KMS-11 (cell line): ENCODE data around the gene CLSTN1.
"Not testable (repeated sequence)": the region's sequence is repeated elsewhere in the genome, so short reads cannot be mapped to it uniquely, and the experiment has no call there.

Source experiments
- H2AFZ ChIP-seq: fragments of 200-600 bp; sonication (generic); 2 replicates; pipeline ENCODE4 v1.6.1; 2016; ENCODE audit warnings: antibody characterized with exemption, mixed run types, low read depth
- H3K27ac ChIP-seq: fragments of 200-600 bp; sonication (generic); 2 replicates; pipeline ENCODE4 v1.6.1; 2016; ENCODE audit warnings: mild to moderate bottlenecking, mixed run types
- H3K27me3 ChIP-seq: fragments of 200-600 bp; sonication (generic); 2 replicates; pipeline ENCODE4 v1.6.1; 2017; ENCODE audit warnings: mild to moderate bottlenecking, low read depth, mixed run types, moderate library complexity; ENCODE audit not compliant: insufficient read depth
- H3K36me3 ChIP-seq: fragments of 200-600 bp; sonication (generic); 2 replicates; pipeline ENCODE4 v1.6.1; 2017; ENCODE audit warnings: mild to moderate bottlenecking, mixed run types; ENCODE audit not compliant: insufficient read depth
- H3K4me1 ChIP-seq: fragments of 200-600 bp; sonication (generic); 2 replicates; pipeline ENCODE4 v1.6.1; 2016; ENCODE audit warnings: mild to moderate bottlenecking, low read depth, mixed run types; ENCODE audit not compliant: poor library complexity, severe bottlenecking
- H3K4me2 ChIP-seq: fragments of 200-600 bp; sonication (generic); 2 replicates; pipeline ENCODE4 v1.7.0; 2016; ENCODE audit warnings: mild to moderate bottlenecking, mixed run types
- H3K4me3 ChIP-seq: fragments of 200-600 bp; sonication (generic); IDR thresholded peaks from 2 replicates; pipeline ENCODE4 v1.6.1; 2017; ENCODE audit warnings: low read depth, low read length, mixed read lengths; ENCODE audit not compliant: insufficient read depth
- H3K79me2 ChIP-seq: fragments of 200-600 bp; sonication (generic); 2 replicates; pipeline ENCODE4 v1.6.1; 2016; ENCODE audit warnings: low read depth, mixed run types; ENCODE audit not compliant: insufficient read depth
- H3K9ac ChIP-seq: fragments of 200-600 bp; sonication (generic); 2 replicates; pipeline ENCODE4 v1.6.1; 2016; ENCODE audit warnings: mild to moderate bottlenecking, mixed run types
- H4K20me1 ChIP-seq: fragments of 200-600 bp; sonication (generic); 2 replicates; pipeline ENCODE4 v1.6.1; 2016; ENCODE audit warnings: mild to moderate bottlenecking, mixed run types; ENCODE audit not compliant: insufficient read depth
- CTCF ChIP-seq: fragments of 200-600 bp; sonication (generic); conservative IDR thresholded peaks from 2 replicates; pipeline ENCODE4 v1.6.1; 2017; ENCODE audit warnings: low read depth, mild to moderate bottlenecking, antibody characterized with exemption, low read length, moderate library complexity, mixed read lengths

CLSTN1 gene

DNA sequence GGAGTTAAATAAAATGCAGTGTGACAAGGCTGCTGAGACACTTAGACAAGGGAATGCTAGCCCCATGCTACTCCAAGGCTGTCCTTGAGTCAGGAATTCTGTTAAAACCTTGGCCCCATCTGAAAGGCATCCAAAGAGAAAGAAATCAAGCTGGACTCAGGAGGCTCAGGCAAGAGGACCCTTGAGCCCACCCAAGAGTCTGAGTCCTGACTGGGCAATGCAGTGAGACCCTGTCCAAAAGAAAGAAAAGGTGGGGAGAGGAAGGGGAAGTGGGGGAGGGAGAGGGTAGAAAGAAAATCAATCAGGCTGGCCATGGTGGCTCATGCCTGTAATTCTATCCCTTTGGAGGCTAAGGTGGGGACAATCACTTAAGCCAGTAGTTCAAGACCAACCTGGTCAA is 26.7 kb downstream of the CLSTN1 start:
- Histone ChIP-seq H3K36me3 (no peaks in the 10 kb centered on the region), H3K4me3 (no peak overlapping the region), H3K4me2 (no peak overlapping the region), H3K27ac (no peak overlapping the region), H3K9ac (no peak overlapping the region), H3K4me1 (peaks cover 15% of the 10 kb centered on the region), H3K79me2 (peaks cover 77% of the 10 kb centered on the region), H3K27me3 (no peaks in the 10 kb centered on the region), H2AFZ (no peak overlapping the region), H4K20me1 (0 out of 2 replicates have a peak, but pooled peaks cover 3% of the 10 kb centered on the region)
- TF ChIP-seq CTCF = no peak

- no peak overlapping the region for H3K27ac ChIP-seq
- H3K4me3 ChIP-seq = no peak overlapping the region
- H3K79me2 ChIP-seq = peaks cover 92% of the 10 kb centered on the region
- no peaks in the 10 kb centered on the region for H3K36me3 ChIP-seq
- 0 out of 2 replicates have a peak, but pooled peaks cover 3% of the 10 kb centered on the region for H4K20me1 ChIP-seq
- H3K4me1 ChIP-seq = peaks cover 5% of the 10 kb centered on the region
- no peak overlapping the region for H2AFZ ChIP-seq
- no peaks in the 10 kb centered on the region for H3K27me3 ChIP-seq
- no peak overlapping the region for H3K4me2 ChIP-seq
- no peak for TF ChIP-seq CTCF
- H3K9ac ChIP-seq = no peak overlapping the region
Measured at GRCh38 chr1:9794081-9794480, 29.7 kb downstream of the CLSTN1 start.

DNA sequence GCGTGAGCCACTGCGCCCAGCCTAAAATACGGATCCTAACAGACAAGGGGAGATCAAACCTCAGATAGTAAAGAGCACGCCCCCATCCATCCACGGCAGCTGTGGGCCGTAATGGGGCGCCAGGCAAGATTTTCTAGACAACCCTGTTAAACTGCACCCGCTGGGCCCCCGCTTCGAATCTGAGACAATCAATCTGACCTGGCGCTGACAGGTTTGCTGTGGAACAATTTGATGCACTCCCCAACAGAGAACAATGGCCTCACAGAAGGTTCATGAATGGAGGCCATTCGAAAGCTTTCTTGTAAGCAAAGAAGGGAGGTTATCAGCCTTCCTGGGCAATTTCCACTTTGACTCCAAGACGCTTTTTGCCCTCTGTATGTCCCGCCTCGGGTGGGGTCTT is 30.5 kb downstream of the CLSTN1 start:
- H3K27ac ChIP-seq = no peak overlapping the region
- H3K79me2 ChIP-seq = peaks cover 90% of the 10 kb centered on the region
- no peak overlapping the region for H2AFZ ChIP-seq
- no peak overlapping the region for H3K4me3 ChIP-seq
- no peak for TF ChIP-seq CTCF
- H3K4me2 ChIP-seq = no peak overlapping the region
- no peaks in the 10 kb centered on the region for H3K27me3 ChIP-seq
- no peak overlapping the region for H3K9ac ChIP-seq
- 0 out of 2 replicates have a peak, but pooled peaks cover 3% of the 10 kb centered on the region for H4K20me1 ChIP-seq
- no peaks in the 10 kb centered on the region for H3K36me3 ChIP-seq
- H3K4me1 ChIP-seq = peaks cover 5% of the 10 kb centered on the region

GRCh38 chr1:9792156-9793042 is 31.4 kb downstream of the CLSTN1 start:
- Histone ChIP-seq H3K4me1 (peaks cover 12% of the 10 kb centered on the region), H3K27ac (no peak overlapping the region), H4K20me1 (0 out of 2 replicates have a peak, but pooled peaks cover 3% of the 10 kb centered on the region), H2AFZ (no peak overlapping the region), H3K36me3 (no peaks in the 10 kb centered on the region), H3K4me3 (no peak overlapping the region), H3K27me3 (no peaks in the 10 kb centered on the region), H3K4me2 (no peak overlapping the region), H3K9ac (no peak overlapping the region), H3K79me2 (peaks cover 90% of the 10 kb centered on the region)
- no peak for TF ChIP-seq CTCF

DNA sequence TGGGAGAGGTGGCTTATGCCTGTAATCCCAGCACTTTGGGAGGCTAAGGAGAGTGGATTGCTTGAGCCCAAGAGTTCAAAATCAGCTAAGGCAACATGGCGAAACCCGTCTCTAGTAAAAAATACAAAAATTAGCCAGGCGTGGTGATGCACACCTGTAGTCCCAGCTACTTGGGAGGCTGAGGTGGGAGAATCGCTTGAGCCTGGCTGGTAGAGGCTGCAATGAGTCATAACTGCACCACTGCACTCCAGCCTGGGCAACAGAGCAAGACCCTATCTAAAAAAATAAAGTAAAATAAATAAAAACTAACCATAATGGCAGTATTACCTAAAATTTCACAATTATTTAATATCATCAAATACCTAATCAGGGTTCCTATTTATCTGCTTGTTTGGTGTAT is 34.1 kb downstream of the CLSTN1 start:
- not testable (repeated sequence) for H3K9ac ChIP-seq, H3K4me3 ChIP-seq, H3K4me2 ChIP-seq, H3K27ac ChIP-seq, H2AFZ ChIP-seq, H3K27me3 ChIP-seq, H4K20me1 ChIP-seq, H3K36me3 ChIP-seq
- Histone ChIP-seq H3K4me1 (peaks cover 36% of the 10 kb centered on the region), H3K79me2 (peaks cover 87% of the 10 kb centered on the region; the same call in 1 of the 2 replicates)
